GM12873 (cell line): ENCODE measurements around the gene TMEM14C.

Experiments
- CTCF ChIP-seq: IDR thresholded peaks from 2 replicates; pipeline ENCODE4 v1.5.1; 2012; ENCODE audit warnings: low read depth, mild to moderate bottlenecking, moderate library complexity, low read length, control low read depth; ENCODE audit not compliant: insufficient read depth; ENCODE audit errors: missing control alignments

Gene TMEM14C

DNA sequence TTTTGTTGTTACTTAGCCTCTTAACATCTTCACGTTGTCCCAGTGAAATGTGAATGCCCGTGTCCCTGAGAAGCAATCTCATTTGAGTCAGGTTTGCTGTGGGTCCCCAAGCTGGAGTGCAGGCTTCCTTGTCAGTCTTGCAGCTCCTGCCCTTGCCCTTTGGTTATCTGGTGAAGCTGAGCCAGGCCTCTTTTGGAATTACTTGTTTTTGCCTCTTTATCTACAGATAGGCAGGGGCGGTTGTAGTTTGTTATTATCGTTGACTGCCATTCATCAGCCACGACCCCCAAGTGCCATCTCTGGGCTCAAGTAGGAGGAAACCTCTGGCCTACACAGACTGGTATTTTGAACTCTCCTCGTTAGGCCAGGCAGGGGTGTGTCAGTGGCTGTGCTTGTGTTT lies 2.2 kb downstream of the TMEM14C start:
- no peak for TF ChIP-seq CTCF

DNA sequence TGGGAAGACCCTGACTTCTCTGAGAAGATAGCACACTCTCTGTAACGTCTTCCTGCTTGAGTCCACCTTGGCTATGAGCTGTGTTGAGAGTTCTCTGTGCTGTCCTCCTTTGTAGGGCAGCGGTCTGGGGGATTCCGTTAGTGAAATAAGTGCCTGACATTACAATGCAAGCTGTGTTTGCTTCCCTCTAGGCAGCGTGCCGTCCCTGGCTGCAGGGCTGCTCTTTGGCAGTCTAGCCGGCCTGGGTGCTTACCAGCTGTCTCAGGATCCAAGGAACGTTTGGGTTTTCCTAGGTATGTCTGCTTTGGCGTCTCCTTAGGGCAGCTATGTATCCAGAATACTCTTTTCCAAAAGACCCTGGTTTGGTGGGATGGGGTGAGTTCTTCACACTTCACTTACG lies 2.8 kb downstream of the TMEM14C start:
- no peak for TF ChIP-seq CTCF

DNA sequence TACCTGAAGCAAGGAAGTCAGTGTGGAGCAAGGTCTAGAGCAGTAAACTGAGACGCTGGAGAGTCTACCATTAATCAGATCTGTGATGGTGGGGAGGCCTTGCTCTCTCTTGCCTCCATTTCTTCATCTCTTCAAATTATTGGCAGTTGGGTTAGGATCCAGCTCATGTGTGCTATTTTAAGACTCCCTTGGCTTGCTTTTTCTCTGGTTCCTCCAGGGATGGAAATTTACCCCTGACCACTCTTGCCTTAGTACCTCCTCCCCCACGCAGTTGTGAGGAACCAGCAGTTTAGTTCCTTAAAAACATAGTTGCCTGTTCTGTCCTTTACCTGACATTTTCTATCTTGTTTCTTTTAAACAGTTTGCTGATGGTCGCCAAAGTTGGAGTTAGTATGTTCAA lies 7.4 kb downstream of the TMEM14C start:
- no peak for TF ChIP-seq CTCF

DNA sequence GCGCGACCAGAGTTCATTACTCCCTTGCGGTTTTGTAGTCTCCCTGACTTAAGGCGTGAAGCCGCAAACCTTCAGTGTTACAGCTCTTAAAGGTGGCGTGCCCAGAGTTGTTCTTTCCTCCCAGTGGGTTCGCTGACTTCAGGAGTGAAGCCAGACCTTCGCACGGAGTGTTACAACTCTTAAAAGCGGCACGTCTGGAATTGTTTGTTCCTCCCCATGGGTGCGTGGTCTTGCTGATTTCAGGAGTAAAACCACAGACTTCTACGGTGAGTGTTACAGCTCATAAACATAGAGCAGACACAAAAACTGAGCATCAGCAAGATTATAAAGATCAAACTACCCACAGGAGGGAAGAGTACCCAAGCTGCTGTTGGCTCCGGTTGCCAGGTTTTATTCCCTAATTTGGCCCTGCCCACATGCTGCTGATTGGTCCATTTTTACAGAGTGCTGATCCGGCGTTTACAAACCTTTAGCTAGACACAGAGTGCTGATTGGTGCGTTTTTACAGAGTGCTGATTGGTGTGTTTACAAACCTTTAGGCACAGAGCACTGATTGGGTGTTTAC lies 10.4 kb downstream of the TMEM14C start:
- TF ChIP-seq CTCF, result no peak

DNA sequence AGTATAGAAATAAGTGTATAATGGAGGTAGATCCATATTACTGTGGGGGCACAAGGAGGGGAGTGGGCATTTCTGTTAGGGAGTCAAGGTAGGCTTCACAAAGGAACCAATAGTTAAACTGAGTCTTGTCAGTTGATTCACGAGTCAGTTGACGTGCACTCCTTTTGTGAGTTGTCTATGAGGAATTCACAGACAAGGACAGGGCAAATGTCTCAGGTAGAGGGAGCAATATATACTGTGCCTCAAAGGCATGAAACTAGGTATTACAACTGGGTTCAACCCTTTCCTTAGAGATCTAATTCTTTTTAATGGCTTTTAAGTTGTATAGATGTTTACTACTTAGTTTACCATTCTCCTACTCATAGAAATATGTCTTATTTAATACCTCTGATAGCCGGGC lies 11.0 kb downstream of the TMEM14C start:
- no peak for TF ChIP-seq CTCF

GRCh38 chr6:10736731-10737130 lies 13.9 kb downstream of the TMEM14C start:
- no peak for TF ChIP-seq CTCF

- no peak for TF ChIP-seq CTCF
Observed at GRCh38 chr6:10740061-10740460, 17.2 kb downstream of the TMEM14C start.

GRCh38 chr6:10742251-10742650 lies 19.4 kb downstream of the TMEM14C start:
- TF ChIP-seq CTCF, result no peak
